Measurements from ENCODE around the gene CHD6. TPM values are rescaled to one million over a fixed set of nuclear protein-coding genes. Genes with fewer than 3 reads are reported as not detected.
A peak's percentile ranks its signal among the peaks of the same experiment; 100 is the strongest.

The CHD6 gene
- total RNA-seq, 1 donor from 2014 or later: 47.7 TPM

- no peak for DNase-seq (ENCODE audit: low spot score)
These were observed 214.6 kb downstream of the CHD6 start for GRCh38 chr20:41403604-41404003.

- DNase-seq (ENCODE audit: low spot score): peak; percentile 71
These were observed 219.8 kb downstream of the CHD6 start for GRCh38 chr20:41398408-41398807.

- no peak for DNase-seq (ENCODE audit: low spot score)
These were observed 222.2 kb downstream of the CHD6 start for GRCh38 chr20:41395667-41396664.

GRCh38 chr20:41394931-41395666 is 223.1 kb downstream of the CHD6 start:
- no peak for DNase-seq (ENCODE audit: low spot score)

GRCh38 chr20:41394081-41394480 is 224.1 kb downstream of the CHD6 start:
- no peak for DNase-seq (ENCODE audit: low spot score)

GRCh38 chr20:41393705-41394066 is 224.5 kb downstream of the CHD6 start:
- no peak for DNase-seq (ENCODE audit: low spot score)

- DNase-seq (ENCODE audit: low spot score): peak; percentile 27
These were observed 225.1 kb downstream of the CHD6 start for GRCh38 chr20:41392871-41393704.

- DNase-seq (ENCODE audit: low spot score): no peak
These were observed 225.9 kb downstream of the CHD6 start for GRCh38 chr20:41392295-41392694.

- no peak for DNase-seq (ENCODE audit: low spot score)
These were observed 226.6 kb downstream of the CHD6 start for GRCh38 chr20:41391587-41392001.

- DNase-seq (ENCODE audit: low spot score): no peak
These were observed 227.3 kb downstream of the CHD6 start for GRCh38 chr20:41390889-41391288.

GRCh38 chr20:41387444-41387851 is 230.7 kb downstream of the CHD6 start:
- DNase-seq (ENCODE audit: low spot score): no peak

- DNase-seq (ENCODE audit: low spot score): no peak
These were observed 231.4 kb downstream of the CHD6 start for GRCh38 chr20:41386502-41387427.

GRCh38 chr20:41382791-41383305 is 235.3 kb downstream of the CHD6 start:
- no peak for DNase-seq (ENCODE audit: low spot score)

GRCh38 chr20:41380551-41381193 is 237.5 kb downstream of the CHD6 start:
- no peak for DNase-seq (ENCODE audit: low spot score)

- no peak for DNase-seq (ENCODE audit: low spot score)
These were observed 238.6 kb downstream of the CHD6 start for GRCh38 chr20:41379551-41379950.

- DNase-seq (ENCODE audit: low spot score): no peak
These were observed 240.9 kb downstream of the CHD6 start for GRCh38 chr20:41377275-41377674.

- DNase-seq (ENCODE audit: low spot score): no peak
These were observed 241.8 kb downstream of the CHD6 start for GRCh38 chr20:41376349-41376748.

- DNase-seq (ENCODE audit: low spot score): no peak
These were observed 242.3 kb downstream of the CHD6 start for GRCh38 chr20:41375846-41376245.

GRCh38 chr20:41373931-41374920 is 244.0 kb downstream of the CHD6 start:
- DNase-seq (ENCODE audit: low spot score): no peak

Data from mucosa of gallbladder (tissue), 1 donor.